Prostate gland (tissue), 2 donors: Measurements from ENCODE around the gene XRCC4.

Experiments used
- POLR2A ChIP-seq: fragments of 450-650 bp; IDR thresholded peaks from one replicate; pipeline ENCODE4 v1.6.1; 2016; ENCODE audit warnings: antibody characterized with exemption, mild to moderate bottlenecking
- TF ChIP-seq, protein P1 (sequence below), 4 experiments: fragments of 200-600 bp in 2 of 4; fragments of 450-650 bp in 2 of 4; sonication (generic) in 2 of 4; IDR thresholded peaks; 1 replicate in 3 of 4; 2 replicates in 1 of 4; pipeline ENCODE4 v1.5.1; 2016 to 2019; ENCODE audit warnings: antibody characterized with exemption in 4 of 4, mild to moderate bottlenecking in 2 of 4, moderate library complexity in 2 of 4

DNA sequence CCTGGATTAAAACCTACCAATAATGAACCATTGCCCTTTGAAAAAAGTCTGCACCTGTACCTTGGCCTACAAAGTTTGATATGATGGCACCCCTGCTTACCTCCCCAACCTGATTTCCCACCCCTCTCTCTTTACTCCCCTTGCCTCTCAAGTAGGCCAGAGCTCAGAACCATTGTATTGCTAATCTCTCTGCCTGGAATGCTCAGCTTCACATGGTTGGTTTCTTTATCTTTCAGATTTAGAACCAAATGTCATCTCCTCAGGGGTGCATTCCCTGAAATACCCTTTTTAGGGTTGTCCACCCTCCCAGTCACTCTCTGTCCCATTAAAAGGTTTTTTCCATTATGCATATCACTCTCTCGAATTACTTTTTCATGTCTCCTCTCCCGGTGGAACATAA is 277.6 kb downstream of the XRCC4 start:
- TF ChIP-seq, protein P1, sequence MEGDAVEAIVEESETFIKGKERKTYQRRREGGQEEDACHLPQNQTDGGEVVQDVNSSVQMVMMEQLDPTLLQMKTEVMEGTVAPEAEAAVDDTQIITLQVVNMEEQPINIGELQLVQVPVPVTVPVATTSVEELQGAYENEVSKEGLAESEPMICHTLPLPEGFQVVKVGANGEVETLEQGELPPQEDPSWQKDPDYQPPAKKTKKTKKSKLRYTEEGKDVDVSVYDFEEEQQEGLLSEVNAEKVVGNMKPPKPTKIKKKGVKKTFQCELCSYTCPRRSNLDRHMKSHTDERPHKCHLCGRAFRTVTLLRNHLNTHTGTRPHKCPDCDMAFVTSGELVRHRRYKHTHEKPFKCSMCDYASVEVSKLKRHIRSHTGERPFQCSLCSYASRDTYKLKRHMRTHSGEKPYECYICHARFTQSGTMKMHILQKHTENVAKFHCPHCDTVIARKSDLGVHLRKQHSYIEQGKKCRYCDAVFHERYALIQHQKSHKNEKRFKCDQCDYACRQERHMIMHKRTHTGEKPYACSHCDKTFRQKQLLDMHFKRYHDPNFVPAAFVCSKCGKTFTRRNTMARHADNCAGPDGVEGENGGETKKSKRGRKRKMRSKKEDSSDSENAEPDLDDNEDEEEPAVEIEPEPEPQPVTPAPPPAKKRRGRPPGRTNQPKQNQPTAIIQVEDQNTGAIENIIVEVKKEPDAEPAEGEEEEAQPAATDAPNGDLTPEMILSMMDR (IDR thresholded peaks at IDR 0.05), result no peak
- no peak for TF ChIP-seq POLR2A
